HG02943 (cell line): ENCODE results near the gene RNF214.
"Not testable (repeated sequence)": the region's sequence is repeated elsewhere in the genome, so short reads cannot be mapped to it uniquely, and the experiment has no call there.

Experiments
- ATAC-seq: cut with Tn5 transposase; IDR thresholded peaks from one replicate; pipeline ENCODE4 v1.9.1; 2021; ENCODE audit warnings: mild to moderate bottlenecking, low read depth, moderate library complexity; ENCODE audit not compliant: unreplicated experiment

Gene RNF214

GRCh38 chr11:117197516-117198456 lies 34.7 kb upstream of the RNF214 start:
- no peak for ATAC-seq

GRCh38 chr11:117198613-117199012 lies 33.9 kb upstream of the RNF214 start:
- ATAC-seq, result no peak

DNA sequence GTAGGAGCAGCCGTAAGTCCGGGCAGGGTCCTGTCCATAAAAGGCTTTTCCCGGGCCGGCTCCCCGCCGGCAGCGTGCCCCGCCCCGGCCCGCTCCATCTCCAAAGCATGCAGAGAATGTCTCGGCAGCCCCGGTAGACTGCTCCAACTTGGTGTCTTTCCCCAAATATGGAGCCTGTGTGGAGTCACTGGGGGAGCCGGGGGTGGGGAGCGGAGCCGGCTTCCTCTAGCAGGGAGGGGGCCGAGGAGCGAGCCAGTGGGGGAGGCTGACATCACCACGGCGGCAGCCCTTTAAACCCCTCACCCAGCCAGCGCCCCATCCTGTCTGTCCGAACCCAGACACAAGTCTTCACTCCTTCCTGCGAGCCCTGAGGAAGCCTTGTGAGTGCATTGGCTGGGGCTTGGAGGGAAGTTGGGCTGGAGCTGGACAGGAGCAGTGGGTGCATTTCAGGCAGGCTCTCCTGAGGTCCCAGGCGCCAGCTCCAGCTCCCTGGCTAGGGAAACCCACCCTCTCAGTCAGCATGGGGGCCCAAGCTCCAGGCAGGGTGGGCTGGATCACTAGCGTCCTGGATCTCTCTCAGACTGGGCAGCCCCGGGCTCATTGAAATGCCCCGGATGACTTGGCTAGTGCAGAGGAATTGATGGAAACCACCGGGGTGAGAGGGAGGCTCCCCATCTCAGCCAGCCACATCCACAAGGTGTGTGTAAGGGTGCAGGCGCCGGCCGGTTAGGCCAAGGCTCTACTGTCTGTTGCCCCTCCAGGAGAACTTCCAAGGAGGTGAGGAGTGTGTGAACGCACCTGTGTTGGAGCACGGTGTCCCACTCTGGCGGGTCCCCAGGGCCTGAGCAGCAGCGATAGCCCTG lies 33.2 kb upstream of the RNF214 start, which contains the start of gene TAGLN:
Gene TAGLN, plus strand, starts transcription at position 318 of the 863 bp plus-strand sequence. CDS start 3,644 bp downstream, outside the sequence.
- ATAC-seq, result no peak

DNA sequence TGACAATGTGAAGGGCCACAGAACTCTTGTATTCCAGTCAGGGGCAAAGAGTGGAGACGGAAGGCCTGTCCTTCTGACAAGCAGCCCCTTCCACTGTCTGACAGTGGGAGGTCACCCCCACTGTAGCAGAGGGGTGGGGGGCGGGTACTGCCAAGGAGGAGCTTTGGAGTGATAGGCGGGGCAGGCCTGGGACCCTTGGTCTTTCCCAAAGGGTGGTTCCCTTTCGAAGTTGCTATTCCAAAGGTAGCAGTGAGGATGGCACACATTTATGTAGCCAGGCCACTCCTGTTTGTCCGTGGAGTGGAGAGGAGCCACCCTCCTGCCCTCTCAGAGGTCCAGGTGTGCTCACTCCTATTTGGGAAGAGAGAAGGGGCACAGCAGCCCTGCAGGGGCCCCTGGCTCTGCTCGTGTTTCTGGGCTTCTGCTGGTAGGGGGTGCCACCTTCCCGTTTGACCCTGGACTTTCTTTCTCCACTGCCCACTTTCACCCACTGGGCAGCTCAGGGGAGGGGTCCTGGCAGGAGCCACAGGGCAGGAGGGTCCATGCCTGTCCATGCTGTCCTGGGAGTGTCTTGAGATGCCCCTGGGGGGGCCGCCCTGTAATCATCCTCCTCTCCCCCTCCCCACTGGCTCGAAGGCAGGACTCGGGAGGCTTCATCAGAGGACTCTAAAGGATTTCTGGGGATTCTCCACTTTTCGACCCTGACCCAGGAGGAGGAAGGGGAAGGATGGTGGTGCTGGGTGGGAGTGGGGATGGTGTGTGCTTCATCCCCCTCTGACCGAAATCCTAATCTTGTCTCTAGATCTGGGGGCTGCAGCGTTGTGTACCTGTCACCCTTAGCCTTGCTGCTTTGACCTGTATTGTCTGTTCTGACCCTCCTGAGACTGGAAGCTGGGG lies 32.3 kb upstream of the RNF214 start:
- no peak for ATAC-seq

DNA sequence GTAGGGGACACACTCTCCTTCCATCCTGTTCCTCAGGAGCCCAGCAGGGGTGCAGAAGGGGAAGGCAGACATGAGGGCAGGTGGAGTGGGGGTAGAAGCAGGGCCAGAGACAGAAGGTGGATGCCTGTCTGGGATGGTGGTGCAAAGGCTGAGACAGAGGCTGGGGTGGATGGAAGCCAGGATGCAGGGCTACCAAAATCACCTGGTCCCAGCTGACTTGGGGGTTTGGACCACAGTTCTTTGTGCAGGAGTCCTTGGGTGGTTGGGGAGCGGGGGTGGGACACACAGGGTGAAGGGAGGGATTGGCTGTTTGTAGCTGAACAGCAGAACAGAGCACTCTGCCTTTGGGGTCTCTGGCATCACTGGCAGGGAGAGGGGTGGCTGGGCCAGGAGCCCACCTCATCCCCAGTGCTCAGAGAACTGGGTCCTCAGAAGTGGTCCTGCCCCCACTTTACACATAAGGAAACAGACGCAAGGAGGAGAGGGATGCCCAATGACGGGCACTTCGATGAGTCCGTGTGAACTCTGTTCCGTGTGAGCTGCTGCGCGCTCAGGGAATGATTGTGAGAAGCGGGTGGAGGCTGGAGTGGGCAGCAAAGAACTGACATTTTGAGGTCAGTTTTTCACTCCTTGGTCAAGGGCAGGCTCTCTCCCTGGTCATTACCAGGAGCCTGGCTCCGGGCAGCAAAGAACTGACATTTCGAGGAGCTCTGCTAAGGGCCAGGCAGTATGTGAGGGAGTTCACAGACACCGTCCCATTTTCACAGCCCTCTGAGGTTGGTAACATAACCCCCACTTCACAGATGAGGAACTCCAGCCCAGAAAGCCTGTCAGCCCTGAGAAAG lies 31.4 kb upstream of the RNF214 start:
- no peak for ATAC-seq

GRCh38 chr11:117201658-117202305 lies 30.7 kb upstream of the RNF214 start:
- no peak for ATAC-seq

GRCh38 chr11:117202386-117203068 lies 29.9 kb upstream of the RNF214 start:
- ATAC-seq, result no peak

- ATAC-seq, result no peak
These were observed 29.4 kb upstream of the RNF214 start for GRCh38 chr11:117203069-117203407.

- no peak for ATAC-seq
These were observed 28.0 kb upstream of the RNF214 start for GRCh38 chr11:117204283-117205080.

GRCh38 chr11:117205211-117205818 lies 27.2 kb upstream of the RNF214 start:
- no peak for ATAC-seq

DNA sequence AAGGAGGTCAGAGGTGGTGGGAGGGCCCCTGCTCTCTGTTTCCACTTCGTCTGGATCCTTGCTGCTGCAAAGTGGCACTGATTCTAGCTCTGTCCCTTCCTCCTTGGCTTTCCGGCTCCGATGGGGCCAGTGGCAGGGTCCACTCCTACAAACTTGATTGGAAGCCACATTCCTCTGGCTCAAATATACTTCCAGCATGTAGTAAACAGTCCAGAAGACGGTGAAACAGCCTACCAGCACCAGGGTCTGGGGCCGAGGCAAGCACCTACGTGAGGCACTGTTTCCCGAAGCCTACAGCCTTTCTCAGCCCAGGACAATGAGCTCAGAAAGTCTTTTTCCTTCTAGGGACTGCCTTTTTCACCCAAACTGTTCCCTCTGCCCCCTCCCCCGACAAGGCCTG lies 26.4 kb upstream of the RNF214 start:
- not testable (repeated sequence) for ATAC-seq

- ATAC-seq, result not testable (repeated sequence)
These were observed 25.6 kb upstream of the RNF214 start for GRCh38 chr11:117206859-117207258.

DNA sequence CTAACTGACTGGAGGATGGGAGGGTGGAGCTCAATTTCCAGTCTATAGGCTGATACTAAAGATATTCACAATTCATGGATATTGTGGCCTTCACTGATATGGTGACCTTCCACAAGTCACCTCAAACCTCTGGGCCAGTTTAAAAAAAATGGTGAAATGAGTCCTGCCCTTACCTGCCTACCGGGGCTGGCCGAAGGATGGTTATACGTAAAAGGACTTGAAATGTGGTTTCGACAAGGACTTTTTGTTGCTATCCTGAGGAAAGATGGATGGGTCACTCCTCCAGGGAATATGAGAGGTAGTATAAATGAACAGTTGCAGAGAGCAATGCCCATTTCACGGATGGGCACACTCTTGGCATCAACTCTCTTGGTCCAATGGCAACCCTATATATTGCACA lies 25.0 kb upstream of the RNF214 start:
- not testable (repeated sequence) for ATAC-seq

DNA sequence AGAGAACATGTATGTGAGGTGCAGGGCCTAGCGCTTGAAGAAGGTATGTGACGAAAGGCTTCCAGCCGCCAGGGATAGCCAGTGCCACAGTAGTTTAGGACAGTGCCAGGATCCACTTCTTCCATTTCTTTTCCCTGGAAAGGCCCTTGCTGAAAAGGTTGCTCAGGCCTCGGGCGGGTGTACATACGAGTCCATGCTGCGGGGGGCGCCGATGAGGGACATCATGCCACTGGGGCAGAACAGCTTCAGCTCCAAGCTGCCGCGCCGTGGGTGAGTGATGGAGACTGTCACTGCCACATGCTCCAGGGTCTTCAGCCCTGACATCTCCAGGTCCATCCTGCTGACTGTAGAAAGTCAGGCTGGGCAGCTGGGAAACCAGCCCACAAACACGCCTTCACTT lies 23.8 kb upstream of the RNF214 start:
- ATAC-seq, result not testable (repeated sequence)

DNA sequence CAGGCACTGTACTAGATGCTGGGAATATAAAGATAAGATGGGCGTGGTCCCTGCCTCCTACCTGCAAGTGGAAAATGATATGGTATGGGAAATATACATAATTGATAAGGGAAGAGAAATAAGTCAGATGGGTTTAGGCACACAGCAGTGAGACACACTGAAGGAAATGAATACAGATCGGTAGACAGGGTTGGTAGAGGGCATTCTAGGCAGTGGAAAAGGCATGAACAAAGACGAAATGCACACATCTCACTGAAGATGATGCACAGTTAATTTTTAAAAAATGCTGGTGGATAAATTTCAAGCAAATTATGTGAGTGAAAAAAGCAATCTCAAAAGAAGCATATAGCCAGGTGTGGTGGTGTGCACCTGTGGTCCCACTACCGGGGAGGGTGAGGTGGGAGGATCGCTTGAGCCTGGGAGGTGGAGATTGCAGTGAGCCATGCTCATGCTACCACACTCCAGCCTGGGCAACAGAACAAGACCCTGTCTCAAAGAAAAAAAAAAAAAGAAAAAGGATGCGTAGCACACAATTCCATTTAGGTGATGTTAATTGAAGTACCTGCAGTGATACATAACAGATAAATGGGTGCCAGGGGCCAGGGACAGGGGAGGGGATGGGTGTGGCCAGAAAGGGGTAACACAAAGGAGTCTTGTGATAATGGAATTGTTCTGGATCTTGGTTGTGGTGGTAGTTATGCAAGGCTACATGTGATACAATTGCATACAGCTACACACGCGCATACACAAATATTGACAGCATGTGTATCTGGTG lies 22.9 kb upstream of the RNF214 start:
- not testable (repeated sequence) for ATAC-seq

GRCh38 chr11:117210620-117211019 lies 21.9 kb upstream of the RNF214 start:
- ATAC-seq, result no peak
